Stimulated activated CD8-positive, alpha-beta memory T cell treated with anti-CD3 and anti-CD28 coated beads, Interleukin-7, amount 100 ng/mL, for 1 hour (primary cell): ENCODE results near the gene SP2.
A peak's percentile ranks its signal among the peaks of the same experiment; 100 is the strongest.

Experiments used
- DNase-seq, 2 donors: peaks; one replicate each; pipeline ENCODE4 v3.0.0-alpha.2; 2020; ENCODE audit warnings: low read depth in 2 of 2

The SP2 gene

GRCh38 chr17:47889734-47890529, 6.1 kb upstream of the SP2 start:
- DNase-seq, result peak; percentile 81 to 92

GRCh38 chr17:47891545-47892088, 4.4 kb upstream of the SP2 start:
- no peak for DNase-seq

- no peak for DNase-seq
Measured at GRCh38 chr17:47894498-47895346, 1.3 kb upstream of the SP2 start.

GRCh38 chr17:47895347-47895855, 635 bp upstream of the SP2 start:
- DNase-seq, result no peak

GRCh38 chr17:47896672-47897490, 845 bp downstream of the SP2 start:
- DNase-seq, result no peak

- no peak for DNase-seq
Measured at GRCh38 chr17:47897561-47897960, 1.5 kb downstream of the SP2 start.

GRCh38 chr17:47898241-47898640, 2.2 kb downstream of the SP2 start:
- no peak for DNase-seq

- no peak for DNase-seq
Measured at GRCh38 chr17:47899643-47900042, 3.6 kb downstream of the SP2 start.

GRCh38 chr17:47901423-47901822, 5.4 kb downstream of the SP2 start:
- no peak for DNase-seq

- DNase-seq, result no peak
Measured at GRCh38 chr17:47902039-47902744, 6.2 kb downstream of the SP2 start.

- DNase-seq, result no peak
Measured at GRCh38 chr17:47905221-47905733, 9.2 kb downstream of the SP2 start.

- DNase-seq, result no peak
Measured at GRCh38 chr17:47906443-47906842, 10.4 kb downstream of the SP2 start.

- DNase-seq, result no peak
Measured at GRCh38 chr17:47907932-47908562, 12.0 kb downstream of the SP2 start.

GRCh38 chr17:47913050-47913449, 17.0 kb downstream of the SP2 start:
- DNase-seq, result no peak

GRCh38 chr17:47914306-47914948, 18.4 kb downstream of the SP2 start:
- DNase-seq, result no peak

GRCh38 chr17:47915776-47916398, 19.9 kb downstream of the SP2 start:
- DNase-seq, result no peak

- DNase-seq, result no peak
Measured at GRCh38 chr17:47916489-47917208, 20.6 kb downstream of the SP2 start.

- DNase-seq, result no peak
Measured at GRCh38 chr17:47917581-47917980, 21.5 kb downstream of the SP2 start.

GRCh38 chr17:47918006-47918405, 22.0 kb downstream of the SP2 start:
- no peak for DNase-seq
